Left ventricle myocardium superior (tissue), 1 donor: ENCODE measurements around the gene THRA. TPM values are rescaled to one million over a fixed set of nuclear protein-coding genes. Genes with fewer than 3 reads are reported as not detected.

Experiments
- ATAC-seq: fragments of 200-7000 bp; cut with Tn5 transposase; one replicate; pipeline ENCODE4 v1.9.1; 2020; ENCODE audit warnings: mild to moderate bottlenecking, moderate library complexity
- DNase-seq: peaks from one replicate; pipeline ENCODE4 v3.0.0-alpha.2; 2020
- intact Hi-C: fragments of 100-400 bp; cut with micrococcal nuclease; formaldehyde crosslinking; loops from one replicate; pipeline ENCODE4 v1.11.0; 2022
- total RNA-seq: library from RNA; stranded (reverse); fragmentation: NEBNext Ultra II Directional; extraction: Animal tissue kit (Norgen Biotek cat#: 25700); gene quantifications from one replicate; pipeline ENCODE4 v1.2.1, GENCODE V29; 2021
- donor health status: DM: no; HTN: yes; CAD: no; lungs with severe emphysema.

THRA gene
- total RNA-seq, 1 donor from 2014 or later, result 98.1 TPM

DNA sequence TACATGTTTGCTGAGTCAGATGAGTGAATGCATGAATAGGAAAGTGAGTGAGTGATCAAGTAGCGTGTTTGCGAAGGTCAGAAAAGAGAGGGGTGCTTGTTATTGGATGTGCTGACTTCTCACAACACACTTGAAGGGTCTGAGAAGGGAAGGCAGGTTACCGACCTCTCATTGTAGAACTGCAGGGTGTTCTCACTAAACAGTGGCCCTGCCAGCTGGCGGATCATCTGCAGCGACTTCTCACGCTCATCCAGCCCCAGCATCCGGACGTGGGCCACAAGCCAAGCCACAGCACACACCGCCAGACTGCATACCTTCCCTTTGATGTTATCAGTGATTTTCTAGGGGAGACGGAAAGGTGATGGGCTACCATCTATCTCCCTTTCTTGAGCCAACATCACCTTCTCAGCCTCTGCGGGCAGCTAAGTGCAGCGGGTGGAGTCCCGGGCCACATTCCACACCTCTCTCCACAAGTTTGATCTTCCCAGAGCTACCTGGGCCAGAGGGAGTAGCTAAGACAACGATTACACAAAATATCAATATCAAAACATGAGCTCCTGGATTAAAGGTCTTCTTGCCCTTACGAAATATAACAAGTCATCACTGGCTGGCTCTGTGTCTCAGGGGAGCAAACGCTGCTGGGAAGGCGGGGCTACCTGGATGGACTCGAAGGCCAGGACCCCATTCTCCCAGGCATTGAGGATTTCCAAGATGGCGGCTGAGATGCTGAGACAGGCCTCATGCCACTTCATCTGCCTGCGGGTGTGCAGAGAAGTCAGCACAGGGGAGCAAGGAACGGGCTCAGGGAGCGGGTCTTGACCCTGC is 36.6 kb upstream of the THRA start:
- intact Hi-C loops, result no loop called here
- ATAC-seq, result no peak

GRCh38 chr17:40026816-40027613 is 35.8 kb upstream of the THRA start:
- peak; percentile 92 for ATAC-seq
- peak; percentile 85 for DNase-seq
- intact Hi-C loops, result no loop called here

More for the DNA sequence above, 36.6 kb upstream of the THRA start:
- peak; percentile 43 for DNase-seq

DNA sequence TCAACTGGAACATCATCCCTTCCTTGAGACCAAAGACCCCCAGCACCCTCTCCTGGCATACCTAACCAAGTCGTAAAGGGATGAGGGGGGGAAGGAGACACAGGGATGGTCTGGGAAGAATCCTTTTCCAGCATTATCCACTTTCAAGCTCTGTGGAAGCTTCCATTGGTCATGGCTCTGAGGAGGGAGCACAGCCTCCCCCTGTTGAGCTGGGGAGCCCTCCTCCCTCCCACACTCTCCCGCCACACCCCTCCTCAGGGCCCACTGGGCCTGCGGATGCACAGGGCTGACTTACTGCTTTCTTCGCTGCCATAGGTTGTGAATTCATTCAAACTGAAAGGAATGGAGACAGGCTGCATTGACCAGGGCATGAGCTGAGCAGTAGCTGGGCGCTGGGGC is 35.2 kb upstream of the THRA start:
- ATAC-seq (no peak), DNase-seq (peak; percentile 10)
- intact Hi-C loops, result no loop called here

- ATAC-seq, result no peak
- intact Hi-C loops, result no loop called here
- DNase-seq, result peak; percentile 21
These were observed 34.2 kb upstream of the THRA start for GRCh38 chr17:40028595-40028994.

DNA sequence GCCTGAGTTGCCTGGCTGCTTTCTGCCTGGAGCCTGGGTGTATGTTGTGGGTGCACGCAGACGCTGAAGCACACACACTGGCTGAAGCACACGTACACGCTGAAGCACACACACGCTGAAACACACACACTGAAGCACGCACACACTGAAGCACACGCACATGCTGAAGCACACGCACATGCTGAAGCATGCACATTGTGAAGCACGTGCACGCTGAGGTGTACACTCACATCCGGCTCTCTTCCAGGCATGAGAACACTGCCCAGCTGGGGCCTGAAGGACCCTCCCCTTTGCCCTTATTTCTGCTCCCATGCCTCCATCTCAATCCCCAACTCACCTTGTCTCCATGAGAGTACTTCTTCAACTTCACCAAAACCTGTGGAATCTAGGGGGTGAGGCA is 31.1 kb upstream of the THRA start:
- DNase-seq, result peak; percentile 11
- no peak for ATAC-seq

DNA sequence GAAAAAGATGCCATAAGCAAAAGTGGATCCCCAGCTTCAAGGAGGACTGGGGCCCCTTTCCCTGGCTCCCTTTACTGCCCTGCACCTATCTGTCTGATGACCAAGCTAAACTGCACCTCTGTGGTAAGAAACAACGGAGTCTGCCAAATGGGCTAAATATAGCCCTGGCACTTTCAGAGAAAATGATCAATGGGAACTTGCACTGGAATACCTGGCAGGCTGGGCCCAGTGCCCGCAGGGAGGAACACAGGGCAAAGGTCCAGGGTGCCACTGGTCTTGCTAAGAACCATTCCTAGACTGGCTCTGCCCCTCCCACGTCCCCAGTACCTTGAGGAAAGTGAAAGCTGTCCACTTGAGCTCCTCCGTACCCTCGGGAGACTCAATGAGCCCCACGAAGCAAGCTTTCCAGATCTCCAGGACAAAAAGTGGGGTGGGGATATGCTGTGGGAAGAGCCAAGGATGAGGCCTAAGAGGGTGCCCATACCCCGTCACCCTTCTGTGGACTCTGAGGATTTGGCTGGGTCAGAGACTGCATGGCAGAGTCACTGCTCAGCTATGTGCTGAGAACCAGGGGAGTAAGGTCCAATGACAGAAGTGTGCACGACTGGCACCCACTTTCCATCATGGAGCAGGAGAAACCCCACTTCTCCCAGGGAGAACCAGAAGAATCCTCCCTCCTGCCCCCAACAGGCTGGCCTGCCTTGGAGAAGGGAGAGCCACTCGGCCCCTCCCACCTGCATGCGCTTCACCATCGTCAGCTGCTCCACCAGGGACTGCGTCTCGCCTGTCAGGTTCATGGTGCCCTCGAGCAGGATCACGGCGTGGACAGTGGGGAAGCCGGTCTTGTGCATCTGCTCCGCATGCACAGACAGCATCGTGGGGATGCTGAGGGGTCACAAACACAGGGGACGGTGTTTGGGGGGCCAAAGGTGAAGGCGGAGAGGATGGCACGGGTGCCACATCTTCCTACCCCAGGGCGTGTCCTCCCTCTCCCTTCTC is 30.1 kb upstream of the THRA start:
- intact Hi-C loops, result loop anchor here (10.0 kb wide), 1 partner anchor 132 kb away; no protein-coding TSS in a partner anchor
- ATAC-seq (peak; percentile 87), DNase-seq (peak; percentile 85)

More for the DNA sequence above, 31.1 kb upstream of the THRA start:
- intact Hi-C loops, result loop anchor here (10.0 kb wide), 1 partner anchor 133 kb away; no protein-coding TSS in a partner anchor

- DNase-seq (peak; percentile 17), ATAC-seq (no peak)
- intact Hi-C loops, result loop anchor here (10.0 kb wide), 1 partner anchor 131 kb away; no protein-coding TSS in a partner anchor
These were observed 29.4 kb upstream of the THRA start for GRCh38 chr17:40033339-40033738.

DNA sequence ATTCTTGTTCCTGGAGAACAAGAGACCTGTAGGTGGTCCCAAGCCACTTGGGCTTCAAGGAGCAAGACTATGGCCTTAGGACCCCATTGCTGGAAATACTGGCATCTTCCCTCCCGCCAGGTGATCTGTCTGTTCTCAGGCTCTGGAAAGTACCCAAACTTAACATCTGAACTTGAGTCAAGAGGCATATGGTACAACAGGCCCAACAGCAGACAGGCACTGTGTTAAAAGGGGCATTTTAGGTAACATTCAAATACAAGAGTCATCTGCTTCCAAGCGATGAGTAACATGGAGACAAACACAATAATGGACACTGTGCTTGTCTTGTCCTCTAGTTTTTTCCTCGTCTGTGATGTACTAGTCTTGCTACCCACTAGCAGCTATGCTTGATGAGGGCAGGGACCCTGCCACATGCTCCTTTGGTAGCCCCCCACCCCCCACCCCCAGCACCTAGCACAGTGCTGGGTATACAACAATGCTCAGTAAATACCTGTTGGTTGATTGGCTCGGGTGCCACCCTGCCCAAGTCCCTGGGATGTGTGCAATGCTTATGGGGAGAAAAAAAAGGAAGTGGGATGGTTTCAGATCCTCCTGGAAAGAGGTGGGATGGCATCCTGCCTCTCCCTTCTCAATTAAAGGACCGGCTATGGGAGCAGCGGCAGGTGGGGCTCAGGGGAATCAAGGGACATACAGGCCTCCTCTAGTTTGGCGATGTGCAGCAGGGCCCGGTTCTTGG is 28.2 kb upstream of the THRA start:
- ATAC-seq, result no peak
- intact Hi-C loops, result loop anchor here (10.0 kb wide), 1 partner anchor 130 kb away; no protein-coding TSS in a partner anchor
- DNase-seq, result peak; percentile 1

- DNase-seq, result peak; percentile 24
- no peak for ATAC-seq
These were observed 27.6 kb upstream of the THRA start for GRCh38 chr17:40035162-40035559.

GRCh38 chr17:40038882-40039513 is 23.8 kb upstream of the THRA start:
- ATAC-seq (peak; percentile 96), DNase-seq (peak; percentile 78)
- intact Hi-C loops, result loop anchor here (10.0 kb wide), 1 partner anchor 126 kb away; no protein-coding TSS in a partner anchor

More at GRCh38 chr17:40035162-40035559, 27.6 kb upstream of the THRA start:
- intact Hi-C loops, result loop anchor here (10.0 kb wide), 1 partner anchor 130 kb away; no protein-coding TSS in a partner anchor

GRCh38 chr17:40041196-40041595 is 21.6 kb upstream of the THRA start:
- intact Hi-C loops, result no loop called here
- no peak for ATAC-seq
- no peak for DNase-seq

DNA sequence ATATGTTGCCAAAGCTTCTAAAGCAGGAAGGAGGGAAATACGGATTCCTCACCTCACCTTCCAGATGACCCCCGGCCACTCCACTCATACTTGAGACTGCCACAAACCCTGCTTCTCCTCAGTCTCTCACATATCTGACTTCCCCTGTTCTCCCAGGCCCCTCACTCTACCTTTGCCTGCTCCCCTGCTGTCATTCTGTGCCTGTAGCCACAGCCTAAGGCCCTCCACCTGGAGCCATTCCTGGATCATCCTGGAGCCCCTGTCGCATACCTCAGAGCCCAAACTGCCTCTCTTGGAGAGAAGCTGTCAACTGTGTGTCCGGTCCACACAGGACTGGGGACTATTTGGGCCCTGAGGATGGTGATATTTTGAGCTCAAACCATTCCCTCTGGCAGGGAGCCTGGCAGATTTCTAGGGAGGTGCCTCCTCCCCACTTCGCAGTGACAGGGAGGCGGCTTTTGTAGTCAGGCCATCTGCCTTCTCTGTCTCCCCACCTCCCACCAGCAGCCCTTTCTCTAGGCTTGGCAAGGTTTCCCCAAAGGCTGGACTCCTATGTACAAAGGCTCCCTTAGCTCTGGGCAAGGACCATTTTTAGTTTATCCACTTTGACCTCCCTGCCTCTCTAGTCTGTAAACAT is 6.3 kb upstream of the THRA start:
- intact Hi-C loops, result no loop called here
- DNase-seq (no peak), ATAC-seq (peak; percentile 18)

- ATAC-seq, result peak; percentile 8
- no peak for DNase-seq
- intact Hi-C loops, result no loop called here
These were observed 4.5 kb upstream of the THRA start for GRCh38 chr17:40058186-40058784.

- ATAC-seq, result no peak
These were observed 3.9 kb upstream of the THRA start for GRCh38 chr17:40058865-40059264.

GRCh38 chr17:40059729-40060475 is 2.9 kb upstream of the THRA start:
- no peak for DNase-seq
- no peak for ATAC-seq
- intact Hi-C loops, result loop anchor here (5.0 kb wide), 1 partner anchor 52 kb away; no protein-coding TSS in a partner anchor

More at GRCh38 chr17:40058865-40059264, 3.9 kb upstream of the THRA start:
- DNase-seq, result no peak
- intact Hi-C loops, result no loop called here
